GM18511 (cell line): ENCODE results near the gene CD72.
"Not testable (repeated sequence)": the region's sequence is repeated elsewhere in the genome, so short reads cannot be mapped to it uniquely, and the experiment has no call there.

Source experiments
- ATAC-seq: cut with Tn5 transposase; IDR thresholded peaks from one replicate; pipeline ENCODE4 v1.9.1; 2021; ENCODE audit warnings: mild to moderate bottlenecking, moderate library complexity; ENCODE audit not compliant: unreplicated experiment

CD72 gene

GRCh38 chr9:35650341-35651158 lies 32.3 kb upstream of the CD72 start, which contains the start of gene SIT1:
Gene SIT1 (minus strand): TSS chr9:35650931. CDS start chr9:35650853, 78 bp downstream.
- ATAC-seq: peak; percentile 27

- ATAC-seq: no peak
Observed at GRCh38 chr9:35649431-35650340, 31.5 kb upstream of the CD72 start.

- peak; percentile 80 for ATAC-seq
Observed at GRCh38 chr9:35646533-35647265, 28.5 kb upstream of the CD72 start.

- no peak for ATAC-seq
Observed at GRCh38 chr9:35646153-35646532, 27.9 kb upstream of the CD72 start.

GRCh38 chr9:35645736-35646135 lies 27.5 kb upstream of the CD72 start:
- not testable (repeated sequence) for ATAC-seq

GRCh38 chr9:35643046-35643445 lies 24.8 kb upstream of the CD72 start:
- ATAC-seq: no peak

- ATAC-seq: not testable (repeated sequence)
Observed at GRCh38 chr9:35641478-35641877, 23.3 kb upstream of the CD72 start.

GRCh38 chr9:35640431-35640830 lies 22.2 kb upstream of the CD72 start:
- not testable (repeated sequence) for ATAC-seq

GRCh38 chr9:35639631-35640030 lies 21.4 kb upstream of the CD72 start:
- ATAC-seq: no peak

GRCh38 chr9:35639225-35639624 lies 21.0 kb upstream of the CD72 start:
- not testable (repeated sequence) for ATAC-seq

- ATAC-seq: not testable (repeated sequence)
Observed at GRCh38 chr9:35638751-35639150, 20.5 kb upstream of the CD72 start.

- ATAC-seq: not testable (repeated sequence)
Observed at GRCh38 chr9:35637427-35637955, 19.3 kb upstream of the CD72 start.

GRCh38 chr9:35636877-35637246 lies 18.6 kb upstream of the CD72 start:
- ATAC-seq: not testable (repeated sequence)

GRCh38 chr9:35636135-35636876 lies 18.1 kb upstream of the CD72 start:
- no peak for ATAC-seq

GRCh38 chr9:35635730-35636129 lies 17.5 kb upstream of the CD72 start:
- no peak for ATAC-seq

GRCh38 chr9:35629597-35629996 lies 11.4 kb upstream of the CD72 start:
- ATAC-seq: no peak

GRCh38 chr9:35628389-35628991 lies 10.3 kb upstream of the CD72 start:
- ATAC-seq: no peak

- ATAC-seq: no peak
Observed at GRCh38 chr9:35627575-35627974, 9.4 kb upstream of the CD72 start.

- peak; percentile 76 for ATAC-seq
Observed at GRCh38 chr9:35619800-35620158, 1.6 kb upstream of the CD72 start.
